NCI-H1930 (cell line): ENCODE data around the gene STK39.

Experiments
- DNase-seq, 2 experiments: peaks; one replicate each; lab custom pipeline; 2025; lab: John Stamatoyannopoulos, UW

The STK39 gene

GRCh38 chr2:167955264-167955906, 292.0 kb downstream of the STK39 start:
- no peak for DNase-seq

GRCh38 chr2:167954495-167954894, 292.9 kb downstream of the STK39 start:
- DNase-seq: no peak

GRCh38 chr2:167953776-167954175, 293.6 kb downstream of the STK39 start:
- no peak for DNase-seq

- DNase-seq: no peak
Observed at GRCh38 chr2:167950571-167950970, 296.8 kb downstream of the STK39 start.

- DNase-seq: peak in 1 of 2 experiments; percentile 29
Observed at GRCh38 chr2:167946441-167946841, 301.0 kb downstream of the STK39 start.

- no peak for DNase-seq
Observed at GRCh38 chr2:167945660-167946368, 301.6 kb downstream of the STK39 start.

GRCh38 chr2:167944825-167945659, 302.4 kb downstream of the STK39 start:
- DNase-seq: no peak

GRCh38 chr2:167943897-167944296, 303.5 kb downstream of the STK39 start:
- no peak for DNase-seq

- DNase-seq: no peak
Observed at GRCh38 chr2:167943368-167943767, 304.0 kb downstream of the STK39 start.

GRCh38 chr2:167942366-167943081, 304.9 kb downstream of the STK39 start:
- no peak for DNase-seq

GRCh38 chr2:167941604-167942003, 305.8 kb downstream of the STK39 start:
- DNase-seq: no peak

GRCh38 chr2:167940734-167941507, 306.5 kb downstream of the STK39 start:
- no peak for DNase-seq

- DNase-seq: no peak
Observed at GRCh38 chr2:167940346-167940725, 307.1 kb downstream of the STK39 start.

GRCh38 chr2:167939514-167940345, 307.7 kb downstream of the STK39 start:
- no peak for DNase-seq

GRCh38 chr2:167937403-167937802, 310.0 kb downstream of the STK39 start:
- no peak for DNase-seq

- no peak for DNase-seq
Observed at GRCh38 chr2:167935803-167936110, 311.6 kb downstream of the STK39 start.

- DNase-seq: no peak
Observed at GRCh38 chr2:167933097-167933814, 314.1 kb downstream of the STK39 start.

- no peak for DNase-seq
Observed at GRCh38 chr2:167932123-167932693, 315.2 kb downstream of the STK39 start.

- no peak for DNase-seq
Observed at GRCh38 chr2:167929484-167929883, 317.9 kb downstream of the STK39 start.

GRCh38 chr2:167928434-167928833, 319.0 kb downstream of the STK39 start:
- DNase-seq: no peak
